GM12891 (cell line): ENCODE measurements around the gene ABCA1.

ENCODE experiments used
- DNase-seq: peaks from one replicate; pipeline ENCODE4 v3.0.0; 2011; ENCODE audit warnings: low spot score; ENCODE audit not compliant: insufficient read length
- FAIRE-seq: peaks from 2 replicates; lab custom pipeline; 2011; peaks lifted over from hg19 to GRCh38; lab: Jason Lieb, UNC
- PAX5 ChIP-seq: IDR thresholded peaks from 2 replicates; pipeline ENCODE4 v1.6.1; 2011; ENCODE audit warnings: low read length, moderate library complexity, mild to moderate bottlenecking; ENCODE audit not compliant: insufficient read depth, severe bottlenecking
- POLR2A ChIP-seq: IDR thresholded peaks from 2 replicates; pipeline ENCODE4 v1.6.1; 2011; ENCODE audit warnings: low read depth, low read length, control low read depth
- POLR2AphosphoS5 ChIP-seq: IDR thresholded peaks from 2 replicates; pipeline ENCODE4 v1.6.1; 2011; ENCODE audit warnings: low read depth, low read length, control low read depth
- POU2F2 ChIP-seq: IDR thresholded peaks from 2 replicates; pipeline ENCODE4 v1.6.1; 2011; ENCODE audit warnings: low read depth, mild to moderate bottlenecking, control low read depth, low read length, moderate library complexity
- SPI1 ChIP-seq: IDR thresholded peaks from 2 replicates; pipeline ENCODE4 v1.6.1; 2011; ENCODE audit warnings: low read depth, low read length, control low read depth
- TAF1 ChIP-seq: IDR thresholded peaks from 2 replicates; pipeline ENCODE4 v1.6.1; 2011; ENCODE audit warnings: low read depth, low read length, control low read depth

ABCA1 gene

GRCh38 chr9:104875897-104876296, 52.1 kb downstream of the ABCA1 start:
- TF ChIP-seq POLR2A (no peak), TAF1 (no peak), SPI1 (no peak), PAX5 (no peak), POU2F2 (no peak), POLR2AphosphoS5 (no peak)
- FAIRE-seq, result no peak
- DNase-seq, result no peak

- DNase-seq, result no peak
- TF ChIP-seq PAX5 (no peak), POLR2AphosphoS5 (no peak), TAF1 (no peak), POLR2A (no peak), POU2F2 (no peak), SPI1 (no peak)
- no peak for FAIRE-seq
Observed at GRCh38 chr9:104875320-104875719, 52.6 kb downstream of the ABCA1 start.

GRCh38 chr9:104873489-104873850, 54.5 kb downstream of the ABCA1 start:
- TF ChIP-seq POLR2AphosphoS5, result no peak
- TF ChIP-seq PAX5, result no peak
- TF ChIP-seq POLR2A, result no peak
- TF ChIP-seq SPI1, result no peak
- TF ChIP-seq POU2F2, result no peak
- TF ChIP-seq TAF1, result no peak
- DNase-seq (no peak), FAIRE-seq (no peak)

GRCh38 chr9:104872656-104873488, 55.1 kb downstream of the ABCA1 start:
- no peak for DNase-seq
- FAIRE-seq, result no peak
- no peak for TF ChIP-seq POLR2AphosphoS5
- no peak for TF ChIP-seq TAF1
- no peak for TF ChIP-seq SPI1
- no peak for TF ChIP-seq POLR2A
- no peak for TF ChIP-seq PAX5
- no peak for TF ChIP-seq POU2F2

- FAIRE-seq (no peak), DNase-seq (no peak)
Observed at GRCh38 chr9:104871961-104872527, 55.9 kb downstream of the ABCA1 start.

GRCh38 chr9:104869811-104870210, 58.1 kb downstream of the ABCA1 start:
- DNase-seq (no peak), FAIRE-seq (no peak)
- TF ChIP-seq PAX5 (no peak), SPI1 (no peak), POLR2AphosphoS5 (no peak), POU2F2 (no peak), TAF1 (no peak), POLR2A (no peak)

More at GRCh38 chr9:104871961-104872527, 55.9 kb downstream of the ABCA1 start:
- TF ChIP-seq POU2F2, result no peak
- no peak for TF ChIP-seq POLR2A

DNA sequence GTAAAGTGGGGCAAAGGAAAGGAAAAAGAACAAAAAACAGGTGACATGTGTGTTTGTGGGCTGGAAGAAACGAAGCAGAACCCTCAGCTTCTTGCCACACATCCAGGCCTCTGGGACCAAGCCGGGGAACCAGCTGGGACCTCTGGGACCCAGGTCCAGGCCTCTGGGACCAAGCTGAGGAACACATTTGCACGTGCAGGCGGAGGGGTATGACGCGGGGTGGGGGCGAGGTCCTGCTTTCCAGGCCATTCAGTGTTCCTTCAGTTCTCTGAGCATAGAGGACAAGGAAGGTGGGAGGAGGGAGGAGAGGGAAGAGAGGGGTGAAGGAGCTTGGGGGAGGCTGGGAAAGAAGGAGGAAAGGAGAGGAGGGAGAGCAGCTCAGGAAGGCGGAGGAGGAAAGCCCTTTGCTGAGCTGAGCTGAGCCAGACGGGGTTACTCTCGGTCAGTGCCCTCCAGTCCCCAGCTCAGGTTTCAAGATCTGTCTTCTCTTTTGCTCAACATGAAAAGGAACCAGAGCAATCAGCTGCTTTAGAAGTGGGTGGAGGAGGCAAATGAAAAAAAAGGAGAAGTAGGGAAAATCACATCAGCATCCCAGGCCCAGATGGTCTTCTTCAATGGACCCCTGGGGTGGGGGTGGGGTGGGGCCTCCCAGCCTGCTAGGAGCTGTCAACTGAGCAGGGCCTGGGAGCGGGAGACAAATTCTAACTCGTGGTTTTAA, 59.1 kb downstream of the ABCA1 start:
- DNase-seq (peak; percentile 74), FAIRE-seq (peak; percentile 20)
- TF ChIP-seq POU2F2 (no peak), POLR2AphosphoS5 (no peak), SPI1 (peak; percentile 70), POLR2A (no peak)

DNA sequence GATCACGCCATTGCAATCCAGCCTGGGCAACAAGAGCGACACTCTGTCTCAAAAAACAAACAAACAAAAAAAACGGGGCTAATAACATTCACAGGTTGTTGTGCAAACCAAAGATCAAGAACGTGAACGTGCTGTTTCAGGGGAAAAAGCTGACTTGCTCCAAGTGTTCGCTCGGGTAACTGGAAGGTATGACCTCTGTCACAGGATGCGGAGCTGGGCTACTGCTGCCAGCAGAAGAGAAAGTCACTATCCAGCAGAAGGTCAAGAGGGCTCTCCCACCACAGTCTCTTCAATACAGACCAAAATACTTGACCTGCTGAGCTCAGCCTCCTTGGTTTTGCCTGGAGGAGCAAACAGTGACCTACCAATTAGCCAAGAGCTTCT, 59.7 kb downstream of the ABCA1 start:
- DNase-seq (no peak), FAIRE-seq (no peak)
- TF ChIP-seq POLR2AphosphoS5 (no peak), TAF1 (no peak), PAX5 (no peak), POLR2A (no peak), POU2F2 (no peak), SPI1 (no peak)

DNA sequence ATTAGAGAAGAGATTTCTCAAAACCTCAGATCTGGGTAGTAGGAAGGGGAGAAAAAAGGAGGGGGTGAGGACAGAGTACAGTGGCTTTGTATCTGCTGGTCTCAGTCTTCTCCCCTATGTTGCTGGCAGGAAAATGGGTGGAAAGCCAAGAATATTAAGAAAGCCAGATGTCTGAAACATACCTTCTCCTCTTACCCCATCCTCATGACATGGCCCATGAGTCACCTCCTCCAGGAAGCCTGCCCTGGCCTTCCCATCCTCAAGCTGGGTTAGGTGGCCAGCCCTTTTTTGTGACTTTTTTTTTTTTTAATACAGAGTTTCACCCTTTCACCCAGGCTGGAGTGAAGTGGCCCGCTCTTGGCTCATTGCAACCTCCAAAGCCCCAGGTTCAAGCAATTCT, 61.8 kb downstream of the ABCA1 start:
- DNase-seq (no peak), FAIRE-seq (no peak)
- TF ChIP-seq TAF1 (no peak), SPI1 (no peak), POLR2A (no peak), PAX5 (no peak), POU2F2 (no peak), POLR2AphosphoS5 (no peak)

- DNase-seq, result no peak
- TF ChIP-seq POLR2A (no peak), POLR2AphosphoS5 (no peak), PAX5 (no peak), TAF1 (no peak), POU2F2 (no peak), SPI1 (no peak)
- no peak for FAIRE-seq
Observed at GRCh38 chr9:104864675-104865104, 63.3 kb downstream of the ABCA1 start.
